ENCODE measurements around the gene MAPK11.

MAPK11 gene

GRCh38 chr22:50307890-50308596 lies 37.9 kb upstream of the MAPK11 start:
- DNase-seq = no peak

- DNase-seq = no peak
Observed at GRCh38 chr22:50306753-50307749, 36.9 kb upstream of the MAPK11 start, which contains the start of gene PLXNB2. Gene PLXNB2, minus strand, starts transcription at chr22:50307646. Its CDS starts 17,062 bp downstream, at chr22:50290584.

GRCh38 chr22:50305923-50306566 lies 35.9 kb upstream of the MAPK11 start:
- no peak for DNase-seq

- no peak for DNase-seq
Observed at GRCh38 chr22:50305393-50305922, 35.3 kb upstream of the MAPK11 start.

GRCh38 chr22:50304528-50305392 lies 34.6 kb upstream of the MAPK11 start:
- no peak for DNase-seq

- DNase-seq = no peak
Observed at GRCh38 chr22:50303848-50304527, 33.8 kb upstream of the MAPK11 start.

GRCh38 chr22:50303515-50303847 lies 33.3 kb upstream of the MAPK11 start:
- DNase-seq = no peak

GRCh38 chr22:50302564-50302963 lies 32.4 kb upstream of the MAPK11 start:
- DNase-seq = no peak

- DNase-seq = no peak
Observed at GRCh38 chr22:50302041-50302541, 31.9 kb upstream of the MAPK11 start.

GRCh38 chr22:50301581-50301991 lies 31.4 kb upstream of the MAPK11 start:
- no peak for DNase-seq

- no peak for DNase-seq
Observed at GRCh38 chr22:50300620-50301257, 30.6 kb upstream of the MAPK11 start.

GRCh38 chr22:50299785-50300619 lies 29.8 kb upstream of the MAPK11 start:
- no peak for DNase-seq

- DNase-seq = no peak
Observed at GRCh38 chr22:50298937-50299784, 29.0 kb upstream of the MAPK11 start.

- no peak for DNase-seq
Observed at GRCh38 chr22:50298266-50298637, 28.1 kb upstream of the MAPK11 start.

GRCh38 chr22:50297510-50298265 lies 27.5 kb upstream of the MAPK11 start:
- DNase-seq = no peak

GRCh38 chr22:50296658-50297490 lies 26.7 kb upstream of the MAPK11 start:
- no peak for DNase-seq

- DNase-seq = no peak
Observed at GRCh38 chr22:50294319-50294656, 24.1 kb upstream of the MAPK11 start.

All from KG1 (cell line).